HCT116 (cell line): ENCODE data around the gene DPH1. TPM values are rescaled to one million over a fixed set of nuclear protein-coding genes. Genes with fewer than 3 reads are reported as not detected.

Experiments used
- ATAC-seq: fragments of 200-7000 bp; cut with Tn5 transposase; 2 replicates; pipeline ENCODE4 v1.9.1; 2020; ENCODE audit warnings: mild to moderate bottlenecking, moderate library complexity
- BruUV-seq: library from RNA; stranded (reverse); fragments of 400-500 nt; replicated peaks from 2 replicates; lab custom pipeline; 2021; lab: Mats Ljungman, UMichigan
- CTCF ChIA-PET: fragments of 300-600 bp; sonication (Branson Sonifier 250); formaldehyde crosslinking; loops from one replicate; lab custom pipeline; 2021; ENCODE audit warnings: antibody characterized with exemption; lab: Charles Lee
- POLR2A ChIA-PET: fragments of 300-600, 350-600 bp; sonication (Branson Sonifier 250); formaldehyde crosslinking; loops from one replicate; lab custom pipeline; 2021; ENCODE audit warnings: antibody characterized with exemption; lab: Charles Lee
- RAD21 ChIA-PET, 2 experiments: fragments of 300-600 bp; sonication (Branson Sonifier 250); formaldehyde crosslinking; loops; one replicate each; lab custom pipeline; 2023; ENCODE audit warnings: low total read pairs in 2 of 2; ENCODE audit not compliant: uncharacterized antibody in 2 of 2, unreplicated experiment in 2 of 2, low non-redundant PET in 1 of 2; lab: Charles Lee
- DNase-seq: peaks from one replicate; pipeline ENCODE4 v3.0.0-alpha.2; 2010; ENCODE audit warnings: low read depth, low spot score
- H2AFZ ChIP-seq: fragments of 200-600 bp; shearing (Covaris generic), sonication (generic); 2 replicates; pipeline ENCODE4 v1.6.1; 2017; ENCODE audit warnings: low read depth, mixed run types, mixed read lengths, antibody characterized with exemption, low read length; ENCODE audit not compliant: poor library complexity, severe bottlenecking
- H3K27ac ChIP-seq: 2 replicates; pipeline ENCODE4 v1.5.1; 2012; ENCODE audit warnings: low read depth, low read length
- H3K27me3 ChIP-seq: fragments of 200-600 bp; sonication (generic); 2 replicates; pipeline ENCODE4 v1.6.1; 2016; ENCODE audit warnings: mixed run types, low read length, mixed read lengths; ENCODE audit not compliant: insufficient read depth
- H3K36me3 ChIP-seq, 2 experiments: fragments of 200-500 bp in 1 of 2; fragments of 200-600 bp in 1 of 2; sonication (Bioruptor generic) in 1 of 2; sonication (generic) in 1 of 2; 2 replicates each; pipeline versions ENCODE4 v1.5.1 to v1.6.1; 2014 to 2016; ENCODE audit warnings: low read length in 2 of 2, inconsistent platforms in 1 of 2, mixed read lengths in 1 of 2, mixed run types in 1 of 2; ENCODE audit not compliant: insufficient read depth in 2 of 2, control insufficient read depth in 1 of 2
- H3K4me1 ChIP-seq, 2 experiments: fragments of 200-600 bp in 1 of 2; sonication (generic) in 1 of 2; 2 replicates each; pipeline versions ENCODE4 v1.5.1 to v1.6.1; 2012 to 2017; ENCODE audit warnings: low read length in 2 of 2, inconsistent platforms in 1 of 2, mild to moderate bottlenecking in 1 of 2, mixed read lengths in 1 of 2, mixed run types in 1 of 2, moderate library complexity in 1 of 2; ENCODE audit not compliant: insufficient read depth in 2 of 2, control insufficient read depth in 1 of 2
- H3K4me2 ChIP-seq: fragments of 200-600 bp; sonication (generic); 2 replicates; pipeline ENCODE4 v1.6.1; 2017; ENCODE audit warnings: mixed run types, low read length, mixed read lengths
- H3K4me3 ChIP-seq, 2 experiments: fragments of 200-600 bp in 1 of 2; sonication (generic) in 1 of 2; replicated peaks in 1 of 2; 2 replicates each; pipeline ENCODE4 v1.5.1; 2011 to 2016; ENCODE audit warnings: low read length in 2 of 2, control low read depth in 1 of 2, low read depth in 1 of 2, mild to moderate bottlenecking in 1 of 2, mixed read lengths in 1 of 2, mixed run types in 1 of 2
- H3K79me2 ChIP-seq: fragments of 200-600 bp; sonication (generic); 2 replicates; pipeline ENCODE4 v1.6.1; 2017; ENCODE audit warnings: mild to moderate bottlenecking, mixed run types, low read length, moderate library complexity, mixed read lengths; ENCODE audit not compliant: insufficient read depth
- H3K9ac ChIP-seq: fragments of 200-600 bp; sonication (generic); 2 replicates; pipeline ENCODE4 v1.6.1; 2016; ENCODE audit warnings: low read length, mixed read lengths
- H3K9me2 ChIP-seq: fragments of 200-600 bp; sonication (generic), shearing (Covaris generic); 2 replicates; pipeline ENCODE4 v1.6.1; 2017; ENCODE audit warnings: mixed run types, mild to moderate bottlenecking, moderate library complexity; ENCODE audit not compliant: insufficient read depth
- H3K9me3 ChIP-seq, 2 experiments: fragments of 200-500 bp in 1 of 2; fragments of 200-600 bp in 1 of 2; sonication (Bioruptor generic) in 1 of 2; sonication (generic) in 1 of 2; 2 replicates each; pipeline ENCODE4 v1.6.1; 2014 to 2017; ENCODE audit warnings: low read length in 2 of 2, mixed read lengths in 2 of 2, inconsistent platforms in 1 of 2, low read depth in 1 of 2, mild to moderate bottlenecking in 1 of 2, mixed run types in 1 of 2, moderate library complexity in 1 of 2; ENCODE audit not compliant: control insufficient read depth in 1 of 2, insufficient read depth in 1 of 2
- H4K20me1 ChIP-seq: fragments of 200-600 bp; sonication (generic), shearing (Covaris generic); 2 replicates; pipeline ENCODE4 v1.6.1; 2017; ENCODE audit warnings: mixed run types, mild to moderate bottlenecking, moderate library complexity; ENCODE audit not compliant: insufficient read depth
- CBX3 ChIP-seq: IDR thresholded peaks from 2 replicates; pipeline ENCODE4 v1.6.1; 2012; ENCODE audit warnings: low read depth
- CEBPB ChIP-seq: IDR thresholded peaks from 2 replicates; pipeline ENCODE4 v1.6.1; 2012; ENCODE audit warnings: low read depth
- CTCF ChIP-seq, 3 experiments: fragments of 200-600 bp in 1 of 3; sonication (generic) in 1 of 3; IDR thresholded peaks in 2 of 3; conservative IDR thresholded peaks in 1 of 3; 2 replicates each; pipeline ENCODE4 v1.5.1; 2012 to 2017; ENCODE audit warnings: low read depth in 2 of 3, low read length in 2 of 3, antibody characterized with exemption in 1 of 3, borderline replicate concordance in 1 of 3, control low read depth in 1 of 3, mild to moderate bottlenecking in 1 of 3, mixed read lengths in 1 of 3, mixed run types in 1 of 3, moderate library complexity in 1 of 3; ENCODE audit not compliant: insufficient read depth in 1 of 3
- EGR1 ChIP-seq: IDR thresholded peaks from 2 replicates; pipeline ENCODE4 v1.6.1; 2012; ENCODE audit warnings: low read depth
- EZH2 ChIP-seq: fragments of 200-600 bp; sonication (generic); IDR thresholded peaks from 2 replicates; pipeline ENCODE4 v1.6.1; 2017; ENCODE audit warnings: antibody characterized with exemption, mixed run types
- EZH2phosphoT487 ChIP-seq: fragments of 200-600 bp; IDR thresholded peaks from 2 replicates; pipeline ENCODE4 v1.6.1; 2018; ENCODE audit warnings: antibody characterized with exemption, borderline replicate concordance
- FOSL1 ChIP-seq: IDR thresholded peaks from 2 replicates; pipeline ENCODE4 v1.6.1; 2012; ENCODE audit warnings: low read depth
- JUND ChIP-seq: IDR thresholded peaks from 2 replicates; pipeline ENCODE4 v1.6.1; 2012
- RAD21 ChIP-seq: IDR thresholded peaks from 2 replicates; pipeline ENCODE4 v1.6.1; 2012; ENCODE audit warnings: low read depth, mild to moderate bottlenecking
- TCF7L2 ChIP-seq: IDR thresholded peaks from 2 replicates; pipeline ENCODE4 v1.7.0; 2011; ENCODE audit warnings: borderline replicate concordance, inconsistent platforms; ENCODE audit not compliant: insufficient read depth, insufficient read length; ENCODE audit errors: extremely low read depth
- ZNF274 ChIP-seq: fragments of 200-500 bp; sonication (Bioruptor generic); IDR thresholded peaks from 2 replicates; pipeline ENCODE4 v1.6.1; 2014; ENCODE audit warnings: mild to moderate bottlenecking, low read depth, low read length, inconsistent platforms
- intact Hi-C: fragments of 100-400 bp; cut with micrococcal nuclease; formaldehyde crosslinking; loops from 2 replicates; pipeline ENCODE4 v1.10.0; 2022
- total RNA-seq: library from RNA; stranded (reverse); gene quantifications from one replicate; pipeline ENCODE4 v1.2.1, GENCODE V29; 2021; ENCODE audit not compliant: unreplicated experiment
- TF ChIP-seq, protein P1 (sequence below): IDR thresholded peaks from 2 replicates; pipeline ENCODE4 v1.6.1; 2012; ENCODE audit warnings: low read depth

Gene DPH1
- total RNA-seq, 1 experiment from 2014 or later: 47.2 TPM

DNA sequence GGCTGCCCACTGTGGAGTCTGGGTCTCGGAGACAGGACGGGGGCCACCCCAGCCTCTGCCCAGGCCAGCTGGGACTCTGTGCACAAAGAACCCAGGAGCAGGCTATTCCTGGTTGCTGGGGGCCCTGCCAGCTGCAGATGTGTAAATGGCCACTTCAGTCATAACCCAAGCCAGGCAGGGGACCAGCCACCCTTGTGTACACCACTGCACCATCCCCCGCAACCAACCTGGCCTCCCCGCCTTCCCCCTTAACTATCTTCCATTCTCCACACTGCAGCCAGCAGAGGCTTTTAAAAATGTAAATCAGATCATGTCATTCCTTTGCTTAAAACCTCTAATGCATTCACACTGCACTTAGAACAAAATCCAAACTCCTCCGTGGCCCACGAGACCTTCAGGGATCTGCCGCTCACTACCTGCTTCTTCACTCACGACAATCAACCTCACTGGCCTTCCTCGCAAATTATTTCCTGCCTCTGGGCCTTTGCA lies 33.1 kb upstream of the DPH1 start (continued):
- TF ChIP-seq, protein P1, sequence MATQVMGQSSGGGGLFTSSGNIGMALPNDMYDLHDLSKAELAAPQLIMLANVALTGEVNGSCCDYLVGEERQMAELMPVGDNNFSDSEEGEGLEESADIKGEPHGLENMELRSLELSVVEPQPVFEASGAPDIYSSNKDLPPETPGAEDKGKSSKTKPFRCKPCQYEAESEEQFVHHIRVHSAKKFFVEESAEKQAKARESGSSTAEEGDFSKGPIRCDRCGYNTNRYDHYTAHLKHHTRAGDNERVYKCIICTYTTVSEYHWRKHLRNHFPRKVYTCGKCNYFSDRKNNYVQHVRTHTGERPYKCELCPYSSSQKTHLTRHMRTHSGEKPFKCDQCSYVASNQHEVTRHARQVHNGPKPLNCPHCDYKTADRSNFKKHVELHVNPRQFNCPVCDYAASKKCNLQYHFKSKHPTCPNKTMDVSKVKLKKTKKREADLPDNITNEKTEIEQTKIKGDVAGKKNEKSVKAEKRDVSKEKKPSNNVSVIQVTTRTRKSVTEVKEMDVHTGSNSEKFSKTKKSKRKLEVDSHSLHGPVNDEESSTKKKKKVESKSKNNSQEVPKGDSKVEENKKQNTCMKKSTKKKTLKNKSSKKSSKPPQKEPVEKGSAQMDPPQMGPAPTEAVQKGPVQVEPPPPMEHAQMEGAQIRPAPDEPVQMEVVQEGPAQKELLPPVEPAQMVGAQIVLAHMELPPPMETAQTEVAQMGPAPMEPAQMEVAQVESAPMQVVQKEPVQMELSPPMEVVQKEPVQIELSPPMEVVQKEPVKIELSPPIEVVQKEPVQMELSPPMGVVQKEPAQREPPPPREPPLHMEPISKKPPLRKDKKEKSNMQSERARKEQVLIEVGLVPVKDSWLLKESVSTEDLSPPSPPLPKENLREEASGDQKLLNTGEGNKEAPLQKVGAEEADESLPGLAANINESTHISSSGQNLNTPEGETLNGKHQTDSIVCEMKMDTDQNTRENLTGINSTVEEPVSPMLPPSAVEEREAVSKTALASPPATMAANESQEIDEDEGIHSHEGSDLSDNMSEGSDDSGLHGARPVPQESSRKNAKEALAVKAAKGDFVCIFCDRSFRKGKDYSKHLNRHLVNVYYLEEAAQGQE: no peak
- TF ChIP-seq CEBPB: no peak
- TF ChIP-seq EZH2: no peak

- ChIA-PET POLR2A (no interaction called here), CTCF (no interaction called here), RAD21 (no interaction called here)
- no peaks in the 10 kb centered on the region for H3K36me3 ChIP-seq
- H3K4me3 ChIP-seq: no peak overlapping the region
- no peaks in the 10 kb centered on the region for H3K9me3 ChIP-seq
- ATAC-seq (peak; percentile 46), DNase-seq (no peak)
- H4K20me1 ChIP-seq: no peaks in the 10 kb centered on the region
- no peak for TF ChIP-seq CTCF (IDR thresholded peaks at IDR 0.05 in 2 of 3, conservative IDR thresholded peaks at IDR 0.05 in 1 of 3; ENCODE audit: borderline replicate concordance in 1 of 3, insufficient read depth in 1 of 3, low read depth in 2 of 3, low read length in 2 of 3)
- no peak for TF ChIP-seq ZNF274
- TF ChIP-seq CBX3: no peak
- no peak for TF ChIP-seq RAD21
- TF ChIP-seq, protein P1: no peak
- no peak for TF ChIP-seq EZH2phosphoT487
- TF ChIP-seq EGR1: no peak
- TF ChIP-seq FOSL1: no peak
- no peak for TF ChIP-seq TCF7L2
- TF ChIP-seq JUND: no peak
- no peaks in the 10 kb centered on the region for H3K79me2 ChIP-seq
- H3K9me2 ChIP-seq: no peaks in the 10 kb centered on the region
- no TSS peak for BruUV-seq
- peak overlapping the region; percentile 27 for H3K4me2 ChIP-seq
- intact Hi-C loops: no loop called here
- no peak overlapping the region for H3K27ac ChIP-seq
- H3K27me3 ChIP-seq: no peaks in the 10 kb centered on the region
- H3K4me1 ChIP-seq: peaks cover 11 to 20% of the 10 kb centered on the region in 2 experiments; a peak in 3 of 4 replicates
- no peak overlapping the region for H2AFZ ChIP-seq
- no peak overlapping the region for H3K9ac ChIP-seq
These were observed 32.5 kb upstream of the DPH1 start for GRCh38 chr17:1997289-1997926.
